NCI-H128 (cell line): ENCODE measurements around the gene MAN1C1.

Experiments
- DNase-seq: peaks from one replicate; lab custom pipeline; 2025; ENCODE audit not compliant: unreplicated experiment; lab: John Stamatoyannopoulos, UW

Gene MAN1C1

DNA sequence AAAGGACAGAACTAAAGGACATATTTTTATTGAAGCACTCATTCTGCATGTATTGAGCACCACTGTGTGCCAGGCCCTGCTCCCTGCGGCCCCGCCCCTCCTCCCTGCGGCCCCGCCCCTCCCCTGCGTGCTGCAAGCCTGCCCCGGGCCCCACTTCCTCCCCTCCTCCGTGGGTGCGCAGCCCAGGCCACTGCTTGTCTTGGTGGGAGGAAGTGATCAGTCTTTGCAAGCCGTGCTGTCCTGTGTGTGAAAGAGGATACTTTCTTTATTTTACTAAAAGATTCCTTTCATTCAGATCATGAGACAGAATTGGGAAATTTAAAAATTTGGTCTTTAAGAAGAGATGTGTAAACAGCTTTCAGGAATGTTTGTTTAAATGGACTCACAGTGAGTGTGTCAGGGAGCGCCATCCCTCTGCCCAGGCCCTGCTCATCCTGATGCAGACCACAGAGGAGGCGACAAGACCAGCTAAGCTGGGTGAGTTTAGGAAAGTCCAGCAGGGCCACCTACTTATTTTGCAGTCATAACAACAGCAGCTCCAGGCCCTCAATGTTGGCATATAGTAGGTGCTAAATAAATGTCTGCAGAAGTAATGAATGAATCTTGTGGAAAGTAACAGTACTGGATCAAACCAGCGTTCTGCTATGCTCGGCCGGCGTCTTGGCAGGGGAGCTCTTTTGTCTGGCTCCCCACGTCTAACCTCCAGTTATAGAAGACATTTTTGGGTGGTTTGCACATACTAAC lies 95.1 kb downstream of the MAN1C1 start:
- no peak for DNase-seq

DNA sequence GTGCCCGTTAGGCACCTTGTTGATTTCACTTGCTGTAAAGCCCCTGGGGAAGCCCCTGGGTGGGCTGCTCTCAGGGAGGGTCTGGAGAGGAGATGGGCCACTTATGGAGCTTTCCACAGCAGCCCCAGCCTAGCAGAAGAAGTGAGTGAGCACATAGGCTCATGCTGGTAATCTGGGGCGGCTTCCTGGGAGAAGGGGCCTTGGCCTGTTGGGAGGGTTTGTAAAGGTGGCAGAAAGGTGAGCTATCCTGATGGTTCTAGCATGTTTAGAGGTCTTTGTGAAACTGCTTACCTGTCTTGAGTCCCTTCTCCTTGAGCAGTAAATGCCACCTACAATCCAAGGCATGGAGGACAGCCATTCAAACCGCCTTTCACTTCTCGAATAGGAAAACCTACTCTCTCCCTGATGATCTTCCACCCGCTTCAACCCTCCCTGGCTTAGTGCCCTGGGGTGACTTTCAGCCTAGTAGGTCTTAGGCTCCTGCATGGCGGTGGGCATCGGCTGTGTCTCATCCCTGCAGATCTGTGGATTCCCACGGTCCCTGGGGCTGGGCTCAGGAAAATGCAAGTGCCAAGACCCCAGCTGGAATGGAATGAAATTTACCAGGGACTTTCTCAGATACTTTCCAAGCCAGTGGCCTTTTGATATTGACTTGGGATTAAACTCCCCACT lies 95.8 kb downstream of the MAN1C1 start:
- no peak for DNase-seq

DNA sequence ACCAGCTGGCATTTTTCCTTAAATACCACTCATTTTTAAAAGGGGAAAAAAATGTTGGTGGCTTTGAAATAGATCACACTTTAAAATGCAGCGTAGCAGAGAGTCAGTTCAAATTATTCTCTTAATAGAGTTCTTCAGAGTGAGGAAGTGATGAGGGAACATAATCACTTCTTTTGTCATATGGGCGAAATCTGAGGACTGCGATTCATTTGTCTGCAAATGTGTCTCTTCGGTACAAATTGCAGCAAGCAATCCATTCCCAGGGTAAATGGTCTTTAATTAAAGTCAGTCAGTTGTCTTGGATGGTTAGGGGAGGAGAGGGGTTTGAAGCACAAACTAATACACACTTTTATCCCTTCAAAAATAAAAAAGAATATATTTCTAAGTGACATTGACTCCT lies 97.4 kb downstream of the MAN1C1 start:
- no peak for DNase-seq

DNA sequence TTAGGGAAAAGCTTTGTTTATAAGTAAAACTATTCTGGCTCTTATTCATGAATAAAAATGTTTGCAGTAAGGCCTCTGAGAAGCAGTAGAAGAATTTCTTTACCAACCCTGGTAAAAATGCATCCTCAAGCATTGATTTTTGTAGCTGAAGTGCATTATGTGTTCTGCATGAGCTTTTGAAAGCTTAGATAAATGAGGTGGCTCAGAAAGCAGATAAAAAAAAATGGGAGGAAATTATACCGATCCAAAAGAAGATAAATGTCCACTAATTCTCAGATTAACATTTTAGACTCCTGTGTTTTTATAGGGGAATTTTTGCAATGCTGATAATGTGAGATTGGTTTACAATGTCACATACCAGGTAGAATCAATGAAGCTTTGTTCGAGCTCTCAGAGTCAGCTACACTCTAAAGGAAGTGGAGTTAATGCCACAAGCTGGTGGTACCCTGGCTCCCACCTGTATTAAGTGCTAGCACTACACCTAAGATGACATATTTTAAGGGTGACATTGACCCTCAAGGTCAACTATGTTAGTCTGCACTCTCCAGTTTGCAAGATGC lies 97.9 kb downstream of the MAN1C1 start:
- DNase-seq = no peak

DNA sequence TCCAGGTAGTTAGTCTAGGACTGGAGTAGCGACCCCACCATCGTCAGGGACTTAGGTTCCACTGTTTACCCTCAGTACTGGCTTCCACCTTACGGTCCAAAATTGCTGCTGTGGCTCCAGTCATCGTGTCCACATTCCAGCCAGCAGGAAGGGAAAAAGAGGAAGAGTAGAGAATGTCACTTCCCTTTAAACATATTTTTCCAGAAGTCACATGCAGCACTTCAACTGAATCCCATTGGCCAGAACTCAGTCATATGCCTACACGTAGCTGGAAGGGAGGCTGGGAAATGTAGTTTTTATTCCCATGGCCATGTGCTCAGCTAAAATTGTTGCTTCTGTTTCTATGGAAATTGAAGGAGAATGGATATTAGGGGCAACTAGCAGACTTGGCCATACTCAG lies 99.3 kb downstream of the MAN1C1 start:
- no peak for DNase-seq

DNA sequence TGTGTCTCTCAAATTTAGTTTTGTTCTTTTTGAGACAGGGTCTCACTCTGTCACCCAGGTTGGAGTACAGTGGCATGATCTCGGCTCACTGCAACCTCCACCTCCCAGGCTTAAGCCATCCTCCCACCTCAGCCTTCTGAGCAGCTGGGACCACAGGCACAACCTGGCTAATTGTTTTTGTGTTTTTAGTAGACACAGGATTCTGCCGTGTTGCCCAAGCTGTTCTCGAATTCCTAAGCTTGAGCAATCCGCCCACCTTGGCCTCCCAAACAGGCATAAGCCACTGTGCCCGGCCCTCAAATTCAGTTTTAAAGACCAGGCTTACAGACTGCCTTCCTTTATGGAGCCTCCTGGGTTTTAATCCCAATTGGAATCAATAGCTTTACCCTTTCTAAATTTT lies 99.7 kb downstream of the MAN1C1 start:
- no peak for DNase-seq

DNA sequence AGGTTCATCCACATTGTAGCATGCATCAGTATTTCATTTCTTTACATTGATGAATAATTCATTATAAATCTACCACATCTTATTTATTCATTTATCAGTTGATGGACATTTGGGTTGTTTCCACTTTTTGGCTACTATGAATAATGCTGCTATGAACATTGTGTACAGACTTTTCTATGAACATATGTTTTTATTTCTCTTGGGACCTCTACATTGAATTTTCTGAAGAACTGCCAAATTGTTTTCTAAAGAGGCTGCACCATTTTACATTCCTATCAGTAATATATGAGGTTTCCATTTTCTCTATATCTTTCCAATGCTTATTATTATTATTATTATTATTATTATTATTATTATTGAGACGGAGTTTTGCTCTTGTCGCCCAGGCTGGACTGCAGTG lies 102.1 kb downstream of the MAN1C1 start:
- DNase-seq = no peak

DNA sequence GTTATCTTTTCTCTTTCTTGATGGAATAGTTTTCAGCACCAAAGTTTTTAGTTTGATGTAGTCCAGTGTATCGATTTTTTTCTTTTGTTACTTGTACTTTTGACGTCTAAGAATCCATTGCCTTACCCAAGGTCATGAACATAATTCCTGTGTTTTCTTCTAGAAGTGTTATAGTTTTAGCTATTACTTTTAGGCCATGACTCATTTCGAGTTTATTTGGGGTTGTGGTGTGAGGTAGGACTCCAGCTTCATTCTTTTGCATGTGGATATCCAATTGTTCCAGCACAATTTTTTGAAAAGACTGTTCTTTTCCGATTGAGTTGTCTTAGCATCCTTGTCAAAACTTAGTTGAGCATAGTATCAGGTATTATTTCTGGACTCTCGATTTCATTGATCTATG lies 104.0 kb downstream of the MAN1C1 start:
- DNase-seq = no peak

DNA sequence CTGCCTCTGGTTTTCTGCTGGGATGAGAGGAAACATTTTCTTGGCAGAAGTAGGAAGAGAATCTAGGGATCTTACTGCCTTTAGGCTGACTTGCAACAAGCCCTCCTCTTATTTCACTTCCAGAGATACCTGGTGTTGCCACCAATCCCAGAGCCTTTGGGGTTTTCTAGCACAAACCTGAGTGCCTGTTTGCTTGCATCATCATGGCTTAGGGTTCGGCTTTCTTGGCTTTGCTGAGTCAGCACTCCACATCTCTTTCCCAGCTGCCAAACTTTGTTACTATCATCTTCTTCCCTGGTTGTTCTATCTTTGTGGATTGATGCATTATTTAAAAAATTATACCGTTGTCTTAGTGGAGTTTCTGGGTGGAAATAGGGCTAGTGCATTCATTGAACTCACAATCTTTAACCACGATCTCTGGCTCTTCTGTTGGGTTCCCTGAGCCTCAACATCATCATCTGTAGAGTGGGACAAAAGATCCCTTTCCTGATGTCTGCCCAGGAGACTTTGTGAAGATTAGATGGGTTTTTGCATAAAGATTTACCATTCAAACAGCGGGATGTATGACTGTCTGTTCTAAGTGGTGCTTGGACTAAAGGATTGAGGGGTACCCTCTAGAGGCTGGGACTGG lies 106.8 kb downstream of the MAN1C1 start:
- no peak for DNase-seq

DNA sequence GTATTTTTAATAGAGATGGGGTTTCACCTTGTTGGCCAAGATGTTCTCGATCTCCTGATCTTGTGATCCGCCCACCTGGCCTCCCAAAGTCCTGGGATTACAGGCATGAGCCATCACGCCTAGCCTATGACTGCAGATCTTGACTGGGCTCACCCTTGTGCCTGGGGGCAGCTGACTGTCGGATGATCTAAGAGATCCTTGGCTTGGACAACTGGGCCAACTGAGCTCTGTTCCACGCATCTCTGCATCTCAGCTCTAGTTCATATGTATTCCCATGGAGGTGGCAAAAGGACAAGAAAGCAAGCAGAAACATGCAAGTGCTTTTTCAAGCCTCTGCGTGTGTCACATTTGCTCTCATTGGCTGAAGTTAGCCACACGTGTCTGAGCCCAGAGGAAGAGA lies 107.6 kb downstream of the MAN1C1 start:
- no peak for DNase-seq

DNA sequence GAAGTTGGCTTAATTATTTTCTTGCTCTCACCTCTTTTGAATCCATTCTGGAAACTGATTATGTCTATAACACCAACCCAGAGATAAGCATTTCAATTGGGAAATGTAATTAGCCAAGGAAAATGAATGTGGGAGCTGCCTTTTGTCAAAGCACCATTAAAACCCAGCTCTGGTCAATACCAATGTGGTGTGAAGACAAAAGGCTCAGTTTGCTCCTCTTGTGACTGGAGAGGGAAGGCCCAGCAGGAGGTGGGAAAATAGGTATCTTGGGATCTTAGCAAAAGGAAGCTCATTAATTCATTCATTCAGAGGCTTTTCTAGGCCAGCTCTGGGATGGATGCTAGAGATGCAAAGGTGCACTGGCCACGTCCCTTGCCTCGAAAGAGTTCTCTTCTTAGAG lies 108.4 kb downstream of the MAN1C1 start:
- no peak for DNase-seq

DNA sequence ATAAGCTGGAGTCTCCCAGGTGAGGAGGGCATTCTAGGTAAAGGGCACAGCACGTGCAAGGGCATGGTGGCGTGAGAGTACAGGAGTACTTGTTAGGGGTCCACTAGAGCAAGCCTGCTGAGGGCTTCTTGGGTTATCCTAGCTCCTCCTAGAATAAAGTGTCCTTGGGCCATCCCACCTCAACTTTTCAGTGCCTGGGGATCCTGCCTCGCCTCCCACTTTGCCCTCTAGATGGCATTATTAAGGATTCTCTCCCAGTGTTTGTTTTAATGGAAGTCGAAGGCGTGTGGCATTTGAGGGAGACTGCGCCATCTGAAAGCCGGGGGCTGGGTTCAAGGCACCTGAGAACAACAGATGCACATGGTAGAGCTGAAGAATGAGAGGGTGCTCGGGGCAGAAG lies 108.9 kb downstream of the MAN1C1 start:
- DNase-seq = no peak

DNA sequence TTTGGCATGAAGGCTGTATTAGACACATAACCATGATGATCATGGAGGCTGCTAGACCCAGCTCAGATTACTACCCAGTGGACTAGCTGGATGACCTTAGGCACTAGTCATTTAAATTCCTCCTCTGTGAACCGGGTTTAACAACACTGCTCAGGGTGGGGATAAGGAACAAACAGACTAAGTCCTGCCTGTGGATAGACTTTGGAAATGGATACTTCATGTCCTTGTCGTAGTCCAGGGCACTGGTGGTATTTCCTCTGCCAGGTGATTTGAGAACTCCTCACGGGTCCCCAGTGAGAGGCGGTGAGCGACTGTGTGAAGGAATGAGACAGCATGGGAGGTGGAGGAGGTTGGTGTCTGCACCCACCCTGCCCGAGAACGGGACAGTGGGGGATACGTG lies 110.5 kb downstream of the MAN1C1 start:
- DNase-seq = no peak

DNA sequence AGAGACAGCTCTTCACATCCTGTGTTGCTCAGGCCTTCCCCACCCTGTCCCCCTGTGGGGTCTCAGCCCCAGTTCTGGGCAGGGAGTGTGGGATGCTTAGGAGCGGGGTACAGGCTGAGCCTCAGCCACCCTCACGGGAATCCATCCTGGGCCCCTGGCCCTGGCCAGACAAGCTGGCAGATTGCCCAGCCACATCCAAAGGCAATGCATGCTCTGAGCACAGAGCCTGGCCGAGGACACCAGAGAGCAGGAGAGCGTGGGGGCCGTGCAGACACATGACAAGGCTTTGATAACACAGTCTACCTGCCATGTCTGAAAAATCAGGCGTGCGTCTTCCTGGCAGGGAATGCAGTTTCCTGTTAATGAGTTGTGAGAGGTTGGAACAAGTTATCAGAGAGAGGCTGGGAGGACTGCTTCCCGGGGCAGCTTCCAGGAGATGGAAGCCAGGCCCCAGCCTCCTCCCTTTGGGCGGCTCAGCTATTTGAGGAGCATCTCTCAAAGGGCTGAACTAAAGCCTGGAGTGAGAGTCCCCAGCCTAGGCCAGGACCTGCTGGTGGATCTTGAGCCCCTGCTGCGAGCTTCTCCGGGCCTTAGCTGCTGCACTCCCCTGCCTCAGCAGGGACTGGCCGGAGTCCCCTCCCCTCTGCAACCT lies 111.2 kb downstream of the MAN1C1 start:
- DNase-seq = no peak

DNA sequence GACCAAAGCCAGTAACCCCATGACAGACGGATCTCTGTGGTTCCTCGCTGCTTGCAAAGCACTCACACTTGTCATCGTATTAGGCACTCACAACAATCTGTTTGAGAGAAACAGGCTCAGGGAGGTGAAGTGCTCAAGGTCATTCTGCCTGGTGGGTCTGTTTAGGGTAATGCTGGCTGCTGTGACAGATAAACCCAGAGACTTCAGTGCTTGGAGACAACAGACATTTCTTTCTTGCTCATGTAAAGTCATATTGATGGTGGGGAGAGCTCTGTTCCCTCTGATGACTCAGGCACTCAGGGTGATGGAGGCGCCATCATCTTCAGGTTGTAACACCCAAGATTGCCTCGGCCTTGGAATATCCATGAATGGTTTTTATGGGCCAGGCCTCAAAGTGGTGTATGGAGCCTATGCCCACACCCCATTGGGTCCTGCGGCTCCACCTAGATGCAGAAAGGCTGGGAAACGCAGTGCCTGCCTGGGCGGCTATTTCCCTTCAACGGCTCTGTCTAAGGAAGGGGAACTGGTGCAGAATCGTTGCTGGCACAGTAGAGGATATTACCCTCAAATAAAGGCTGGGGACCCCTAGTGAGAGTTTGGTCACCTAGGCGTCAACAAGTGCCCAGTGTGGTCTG lies 111.8 kb downstream of the MAN1C1 start:
- no peak for DNase-seq

DNA sequence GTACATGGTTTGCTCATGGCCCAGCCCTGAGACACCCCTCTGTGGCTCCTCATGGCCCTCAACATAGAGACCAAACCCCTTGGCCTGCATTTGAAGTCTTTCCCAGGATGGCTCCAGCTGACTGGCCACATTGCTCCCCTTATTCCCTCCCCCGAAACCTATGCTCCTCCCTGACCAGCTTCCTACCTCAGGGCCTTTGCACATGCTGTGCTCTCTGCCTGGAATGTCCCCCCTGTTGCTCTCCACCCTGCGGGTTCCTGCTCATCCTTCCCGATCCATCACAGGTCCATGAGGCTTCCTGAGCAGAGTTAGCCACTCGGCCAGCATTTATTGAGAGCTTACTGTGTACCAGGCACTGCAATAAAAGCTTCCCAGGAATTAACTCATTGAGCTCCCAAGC lies 112.5 kb downstream of the MAN1C1 start:
- DNase-seq = no peak

DNA sequence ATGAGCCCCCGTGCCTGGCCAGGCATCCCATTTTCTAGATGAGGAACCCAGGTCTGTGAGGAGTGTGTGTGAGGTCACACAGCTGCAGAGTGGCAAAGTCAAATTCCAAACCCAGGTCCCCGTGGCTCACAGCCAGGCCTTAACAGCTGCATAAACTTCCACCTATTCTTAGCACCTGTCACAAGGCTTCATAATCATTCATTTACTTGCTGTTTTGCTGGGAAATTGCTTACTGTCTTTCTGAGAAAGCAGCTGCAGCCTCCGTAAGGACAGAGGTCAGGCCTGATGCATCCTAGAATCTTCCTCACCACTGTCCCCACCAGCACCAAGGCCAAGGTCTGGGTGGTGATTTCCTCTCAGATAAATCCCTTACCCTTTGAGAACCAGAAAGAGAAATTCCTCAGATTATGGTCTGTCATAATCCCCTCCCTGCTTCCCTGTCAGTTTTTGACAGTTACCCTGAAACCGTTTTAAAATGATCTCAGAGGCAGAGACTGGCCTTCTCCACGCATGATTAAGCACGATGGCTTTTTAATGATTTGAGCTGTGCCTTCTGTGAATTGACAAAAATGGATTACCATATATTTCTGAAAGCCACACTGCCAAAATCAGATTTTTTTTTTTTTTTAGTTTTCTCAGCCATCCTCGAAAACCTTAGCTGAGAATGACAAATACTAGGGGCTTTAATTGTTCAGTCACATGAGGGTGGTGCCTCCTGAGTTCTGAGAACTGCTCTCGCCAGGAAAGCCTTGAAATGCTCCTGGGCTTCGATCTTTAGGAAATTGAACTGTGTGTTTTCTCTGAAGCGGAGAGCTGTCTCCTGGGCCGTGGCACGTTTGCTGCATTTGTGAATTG lies 113.4 kb downstream of the MAN1C1 start:
- no peak for DNase-seq

DNA sequence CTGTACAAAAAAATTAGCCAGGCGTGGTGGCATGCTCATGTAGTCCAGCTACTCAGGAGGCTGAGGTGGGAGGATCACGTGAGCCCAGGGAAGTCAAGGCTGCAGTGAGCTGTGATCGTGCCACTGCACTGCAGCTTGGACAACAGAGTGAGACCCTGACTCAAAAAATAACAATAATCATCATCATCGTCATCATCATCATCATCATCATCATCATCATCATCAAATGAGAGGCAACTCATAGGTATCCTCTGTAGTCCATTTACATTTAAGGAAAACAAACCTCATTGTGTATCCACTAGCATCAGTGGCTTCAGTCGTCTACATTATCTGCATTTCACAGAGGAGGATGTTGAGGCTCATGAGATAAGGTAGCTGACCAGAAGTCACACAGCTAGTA lies 114.6 kb downstream of the MAN1C1 start:
- DNase-seq = no peak

DNA sequence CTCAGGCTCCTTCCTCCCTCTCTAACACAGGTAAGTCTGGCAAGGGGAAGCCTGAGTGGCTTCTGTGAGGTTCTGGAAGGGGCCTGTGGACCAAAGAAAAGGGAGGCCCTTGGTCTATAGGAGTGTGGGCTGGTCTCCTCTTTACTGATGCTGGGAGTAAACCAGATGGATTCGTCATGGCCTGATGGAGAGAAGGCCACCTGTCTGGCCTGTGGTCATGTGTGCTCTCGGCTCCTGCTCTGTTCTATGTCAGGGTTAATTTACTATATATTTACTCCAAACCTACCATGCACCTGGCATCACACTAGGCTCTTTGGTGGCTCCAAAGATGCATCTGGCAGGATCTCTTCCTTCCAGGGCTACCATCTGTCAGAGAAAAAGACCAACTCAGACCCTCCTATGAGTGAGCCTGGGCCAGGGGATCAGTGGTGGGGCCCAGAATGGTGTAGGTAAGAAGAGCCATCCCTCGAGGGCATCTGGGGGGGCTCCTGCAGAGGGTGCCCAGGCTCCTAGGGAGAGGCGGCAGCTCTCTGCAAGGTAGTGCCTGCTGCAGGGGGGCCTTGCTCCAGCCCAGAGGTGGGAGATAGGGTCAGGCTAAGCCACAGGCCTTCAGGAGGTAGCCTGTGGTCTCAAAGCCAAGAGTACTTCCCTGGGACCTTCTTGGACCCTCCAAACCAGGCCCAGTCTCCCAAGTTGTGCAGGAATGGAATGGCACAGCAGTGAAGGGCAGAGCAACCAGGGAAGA lies 115.2 kb downstream of the MAN1C1 start:
- no peak for DNase-seq

DNA sequence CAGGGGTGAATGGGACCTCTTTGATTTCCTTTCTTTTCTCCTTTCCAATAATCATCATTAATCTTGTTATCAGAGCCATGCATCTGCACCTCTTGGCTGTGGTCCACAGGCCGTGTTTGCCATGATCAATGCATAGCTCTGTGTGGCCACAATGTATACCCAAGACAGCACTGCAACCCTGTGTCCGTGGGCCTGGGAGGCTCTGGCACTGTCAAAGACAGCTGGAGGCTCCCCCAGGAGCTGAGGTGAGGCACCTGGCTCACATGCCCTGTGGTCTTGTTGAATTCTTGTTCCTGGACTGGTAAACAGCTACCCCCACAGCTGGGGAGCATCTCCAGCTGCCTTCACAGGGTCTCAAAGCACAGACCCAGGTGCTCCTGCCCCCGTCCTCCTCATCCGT lies 116.2 kb downstream of the MAN1C1 start:
- no peak for DNase-seq
